Measurements from ENCODE around the gene SSBP4. TPM values are rescaled to one million over a fixed set of nuclear protein-coding genes. Genes with fewer than 3 reads are reported as not detected.

Gene SSBP4
- total and polyA plus RNA-seq, 2 donors (not counting 1 experiment from before 2014, with no cell fraction given) = 37.0 to 64.2 TPM

DNA sequence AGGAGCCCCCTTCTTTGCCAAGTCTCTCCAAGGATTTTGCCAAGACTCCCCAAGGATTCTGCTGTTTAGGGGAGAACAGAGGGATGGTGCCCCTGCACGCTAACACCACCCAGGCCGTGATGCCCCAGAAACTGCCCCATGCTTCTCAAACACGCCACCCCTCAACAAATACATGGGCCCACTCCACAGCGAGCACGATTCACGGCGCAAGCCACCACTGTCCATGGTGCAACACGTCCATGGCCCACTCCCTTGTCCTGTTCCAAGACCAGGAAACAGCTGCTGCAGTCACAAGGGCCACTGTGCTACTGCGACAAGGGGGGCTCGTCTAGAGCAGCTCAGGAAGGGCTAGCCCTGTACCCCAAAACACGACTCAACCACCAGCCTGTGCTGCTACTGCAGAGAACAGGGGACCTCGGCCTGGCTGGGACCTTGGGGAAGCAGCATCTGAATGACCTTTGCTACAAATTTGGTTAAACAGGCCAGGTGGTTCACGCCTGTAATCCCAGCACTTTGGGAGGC is 55.2 kb downstream of the SSBP4 start:
- CTCF ChIA-PET = interaction anchor here (0.6 to 1.6 kb wide), 3 partner anchors 11 to 14 kb away, joined by 3 read pairs; no protein-coding TSS in a partner anchor
- Histone ChIP-seq H4K20me1 (ENCODE audit: control insufficient read depth, insufficient read depth, low read length, poor library complexity, severe bottlenecking) (peaks cover 95% of the 10 kb centered on the region), H3K9ac (ENCODE audit: low read length) (no peak overlapping the region), H3K36me3 (replicated peaks in 1 of 2; ENCODE audit: control extremely low read depth in 1 of 2, control insufficient read depth in 1 of 2, extremely low read depth in 1 of 2, insufficient read depth in 2 of 2, low read length in 1 of 2) (peaks cover 0 to 16% of the 10 kb centered on the region in 2 experiments), H3K79me2 (ENCODE audit: control insufficient read depth, insufficient read depth, low read length) (peaks cover 76% of the 10 kb centered on the region), H3K4me1 (ENCODE audit: control insufficient read depth in 2 of 2, insufficient read depth in 2 of 2, low read length in 2 of 2) (peaks cover 9 to 15% of the 10 kb centered on the region in 2 donors), H2AFZ (ENCODE audit: insufficient read depth, low read depth, low read length, poor library complexity, severe bottlenecking) (no peak overlapping the region), H3K4me2 (replicated peaks; ENCODE audit: low read depth, low read length, poor library complexity, severe bottlenecking) (no peak overlapping the region), H3K9me3 (ENCODE audit: control extremely low read depth in 1 of 3, control insufficient read depth in 2 of 3, insufficient read depth in 1 of 3, low read length in 2 of 3) (no peaks in the 10 kb centered on the region), H3K4me3 (ENCODE audit: control extremely low read depth in 1 of 5, extremely low read depth in 1 of 5, insufficient read depth in 1 of 5, low read depth in 2 of 5, low read length in 4 of 5) (no peak overlapping the region), H3K27ac (ENCODE audit: low read length in 2 of 2) (no peak overlapping the region), H3K27me3 (replicated peaks in 1 of 4; ENCODE audit: control extremely low read depth in 1 of 4, control insufficient read depth in 3 of 4, insufficient read depth in 4 of 4, low read length in 3 of 4) (no peaks in the 10 kb centered on the region)
- POLR2A ChIA-PET = no interaction called here
- WGBS (ENCODE audit: insufficient coverage) = 93% methylated on average over 12 of the region's 13 CpGs
- DNase-seq (no peak), ATAC-seq (ENCODE audit: low read depth) (no peak)
- no peak overlapping the region for H3K27ac Mint-ChIP-seq
- H3K27me3 Mint-ChIP-seq = no peaks in the 10 kb centered on the region
- peaks cover 43% of the 10 kb centered on the region for H3K4me1 Mint-ChIP-seq
- intact Hi-C loops (cut with micrococcal nuclease) = no loop called here
- no peak for TF ChIP-seq EZH2 (IDR thresholded peaks at IDR 0.05; ENCODE audit: borderline replicate concordance, insufficient read depth, low read depth, low read length, poor library complexity, severe bottlenecking)
- H3K9me3 Mint-ChIP-seq (ENCODE audit: insufficient read depth) = no peaks in the 10 kb centered on the region
- H3K4me3 Mint-ChIP-seq = no peak overlapping the region

DNA sequence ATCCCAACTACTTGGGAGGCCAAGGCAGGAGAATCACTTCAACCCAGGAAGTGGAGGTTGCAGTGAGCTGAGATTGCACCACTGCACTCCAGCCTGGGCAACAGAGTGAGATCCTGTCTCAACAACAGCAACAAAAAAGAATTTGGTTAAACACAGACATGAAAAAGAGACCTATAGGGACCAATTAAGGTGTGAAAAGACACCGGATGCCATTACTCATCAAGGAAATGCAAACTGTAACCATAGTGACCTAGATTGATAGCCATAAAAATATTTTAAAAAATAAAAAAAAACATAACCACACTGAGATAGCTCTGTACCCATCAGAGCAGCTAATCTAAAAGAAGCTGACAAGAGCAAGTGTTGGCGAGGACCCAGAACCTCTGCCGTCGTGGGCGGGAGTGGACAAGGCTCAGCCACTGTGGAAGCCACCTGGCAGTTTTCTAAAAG is 55.8 kb downstream of the SSBP4 start:
- H3K27ac Mint-ChIP-seq = no peak overlapping the region
- Histone ChIP-seq H3K4me1 (ENCODE audit: control insufficient read depth in 2 of 2, insufficient read depth in 2 of 2, low read length in 2 of 2) (peaks cover 15 to 21% of the 10 kb centered on the region in 2 donors), H3K79me2 (ENCODE audit: control insufficient read depth, insufficient read depth, low read length) (peaks cover 76% of the 10 kb centered on the region), H2AFZ (ENCODE audit: insufficient read depth, low read depth, low read length, poor library complexity, severe bottlenecking) (no peak overlapping the region), H3K36me3 (replicated peaks in 1 of 2; ENCODE audit: control extremely low read depth in 1 of 2, control insufficient read depth in 1 of 2, extremely low read depth in 1 of 2, insufficient read depth in 2 of 2, low read length in 1 of 2) (peaks cover 0 to 14% of the 10 kb centered on the region in 2 experiments), H3K27ac (ENCODE audit: low read length in 2 of 2) (no peak overlapping the region), H4K20me1 (ENCODE audit: control insufficient read depth, insufficient read depth, low read length, poor library complexity, severe bottlenecking) (peaks cover 95% of the 10 kb centered on the region), H3K9me3 (ENCODE audit: control extremely low read depth in 1 of 3, control insufficient read depth in 2 of 3, insufficient read depth in 1 of 3, low read length in 2 of 3) (no peaks in the 10 kb centered on the region), H3K4me3 (ENCODE audit: control extremely low read depth in 1 of 5, extremely low read depth in 1 of 5, insufficient read depth in 1 of 5, low read depth in 2 of 5, low read length in 4 of 5) (no peak overlapping the region), H3K4me2 (replicated peaks; ENCODE audit: low read depth, low read length, poor library complexity, severe bottlenecking) (no peak overlapping the region), H3K9ac (ENCODE audit: low read length) (no peak overlapping the region), H3K27me3 (replicated peaks in 1 of 4; ENCODE audit: control extremely low read depth in 1 of 4, control insufficient read depth in 3 of 4, insufficient read depth in 4 of 4, low read length in 3 of 4) (no peaks in the 10 kb centered on the region)
- DNase-seq (no peak), ATAC-seq (ENCODE audit: low read depth) (peak; percentile 10)
- no peaks in the 10 kb centered on the region for H3K9me3 Mint-ChIP-seq (ENCODE audit: insufficient read depth)
- peaks cover 45% of the 10 kb centered on the region for H3K4me1 Mint-ChIP-seq
- ChIA-PET CTCF (interaction anchor here (0.6 to 1.6 kb wide), 2 partner anchors 11 to 14 kb away, joined by 3 read pairs; no protein-coding TSS in a partner anchor), POLR2A (no interaction called here)
- intact Hi-C loops (cut with micrococcal nuclease) = no loop called here
- TF ChIP-seq, protein P1, sequence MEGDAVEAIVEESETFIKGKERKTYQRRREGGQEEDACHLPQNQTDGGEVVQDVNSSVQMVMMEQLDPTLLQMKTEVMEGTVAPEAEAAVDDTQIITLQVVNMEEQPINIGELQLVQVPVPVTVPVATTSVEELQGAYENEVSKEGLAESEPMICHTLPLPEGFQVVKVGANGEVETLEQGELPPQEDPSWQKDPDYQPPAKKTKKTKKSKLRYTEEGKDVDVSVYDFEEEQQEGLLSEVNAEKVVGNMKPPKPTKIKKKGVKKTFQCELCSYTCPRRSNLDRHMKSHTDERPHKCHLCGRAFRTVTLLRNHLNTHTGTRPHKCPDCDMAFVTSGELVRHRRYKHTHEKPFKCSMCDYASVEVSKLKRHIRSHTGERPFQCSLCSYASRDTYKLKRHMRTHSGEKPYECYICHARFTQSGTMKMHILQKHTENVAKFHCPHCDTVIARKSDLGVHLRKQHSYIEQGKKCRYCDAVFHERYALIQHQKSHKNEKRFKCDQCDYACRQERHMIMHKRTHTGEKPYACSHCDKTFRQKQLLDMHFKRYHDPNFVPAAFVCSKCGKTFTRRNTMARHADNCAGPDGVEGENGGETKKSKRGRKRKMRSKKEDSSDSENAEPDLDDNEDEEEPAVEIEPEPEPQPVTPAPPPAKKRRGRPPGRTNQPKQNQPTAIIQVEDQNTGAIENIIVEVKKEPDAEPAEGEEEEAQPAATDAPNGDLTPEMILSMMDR (IDR thresholded peaks at IDR 0.05) = no peak
- no peak for TF ChIP-seq EZH2 (IDR thresholded peaks at IDR 0.05; ENCODE audit: borderline replicate concordance, insufficient read depth, low read depth, low read length, poor library complexity, severe bottlenecking)
- H3K4me3 Mint-ChIP-seq = no peak overlapping the region
- no peaks in the 10 kb centered on the region for H3K27me3 Mint-ChIP-seq
- WGBS (ENCODE audit: insufficient coverage) = 94% methylated on average over 4 of the region's 5 CpGs
